HepG2 (cell line): Measurements from ENCODE around the gene ARMCX2. TPM values are rescaled to one million over a fixed set of nuclear protein-coding genes. Genes with fewer than 3 reads are reported as not detected.

ENCODE experiments used
- ERF ChIP-seq: IDR thresholded peaks from 2 replicates; pipeline ENCODE4 v1.6.1; 2018; ENCODE audit warnings: missing biosample characterization, missing genetic modification reagents
- ESRRA ChIP-seq: sonication (generic); formaldehyde crosslinking; IDR thresholded peaks from 2 replicates; pipeline ENCODE4 v1.5.1; 2020; ENCODE audit warnings: mild to moderate bottlenecking, low read depth, missing genetic modification reagents
- PLRG1 ChIP-seq: fragments of 450-650 bp; conservative IDR thresholded peaks from 2 replicates; pipeline ENCODE4 v1.6.1; 2016
- SNAPC2 ChIP-seq: sonication (generic); formaldehyde crosslinking; IDR thresholded peaks from 2 replicates; pipeline ENCODE4 v1.8.1; 2022; ENCODE audit warnings: mild to moderate bottlenecking, missing genetic modification reagents
- ZNF138 ChIP-seq: sonication (generic); formaldehyde crosslinking; IDR thresholded peaks from 2 replicates; pipeline ENCODE4 v1.5.0; 2020; ENCODE audit warnings: mild to moderate bottlenecking, low read depth, missing genetic modification reagents
- ZNF318 ChIP-seq: sonication (generic); formaldehyde crosslinking; IDR thresholded peaks from 2 replicates; pipeline ENCODE4 v1.4.0; 2020; ENCODE audit warnings: mild to moderate bottlenecking, missing genetic modification reagents
- ZNF414 ChIP-seq: sonication (generic); formaldehyde crosslinking; IDR thresholded peaks from 2 replicates; pipeline ENCODE4 v1.5.0; 2020; ENCODE audit warnings: missing genetic modification reagents
- ZNF614 ChIP-seq: IDR thresholded peaks from 2 replicates; pipeline ENCODE4 v1.6.1; 2018; ENCODE audit warnings: missing biosample characterization, missing genetic modification reagents, inconsistent platforms, borderline replicate concordance
- polyA plus RNA-seq, 8 experiments: library from polyadenylated mRNA; depleted of rRNA in 3 of 8; stranded (reverse) in 7 of 8; unstranded in 1 of 8; fragments of >200 nt; fragmentation: Illumina TruSeq in 4 of 8; extraction: Trizol in 4 of 8; gene quantifications; 2 replicates each; pipeline versions ENCODE4 v1.2.1 to v1.2.3, GENCODE V29; 2011 to 2016; ENCODE audit warnings: low read depth in 4 of 8, missing spikeins in 1 of 8, mixed read lengths in 1 of 8; ENCODE audit not compliant: insufficient read depth in 1 of 8
- total RNA-seq, 5 experiments: library from RNA; depleted of rRNA; stranded (reverse); fragments of >200 nt; fragmentation: Illumina TruSeq; extraction: Trizol; gene quantifications; 2 replicates each; pipeline ENCODE4 v1.2.3, GENCODE V29; 2016; ENCODE audit warnings: low read depth in 1 of 5

The ARMCX2 gene
- total and polyA plus RNA-seq, 2 of the 13 experiments (the other 11 are each of a cell fraction or from before 2014, with no cell fraction given) = not detected

GRCh38 chrX:101709384-101709783, 49.7 kb upstream of the ARMCX2 start (continued):
- no peak for TF ChIP-seq ZNF318 (CRISPR knock-in tag)
- no peak for TF ChIP-seq ZNF614 (CRISPR knock-in tag)
- TF ChIP-seq ZNF138 (CRISPR knock-in tag) = no peak
- TF ChIP-seq ESRRA (CRISPR knock-in tag) = no peak
- TF ChIP-seq ERF (CRISPR knock-in tag) = no peak
- no peak for TF ChIP-seq ZNF414 (CRISPR knock-in tag)
- no peak for TF ChIP-seq PLRG1
- no peak for TF ChIP-seq SNAPC2 (CRISPR knock-in tag)
- TF ChIP-seq, all 625 proteins: peak for 0
